ENCODE results near the gene NHSL1. TPM values are rescaled to one million over a fixed set of nuclear protein-coding genes. Genes with fewer than 3 reads are reported as not detected.

NHSL1 gene
- polyA plus RNA-seq, 1 experiment: 10.5 TPM

DNA sequence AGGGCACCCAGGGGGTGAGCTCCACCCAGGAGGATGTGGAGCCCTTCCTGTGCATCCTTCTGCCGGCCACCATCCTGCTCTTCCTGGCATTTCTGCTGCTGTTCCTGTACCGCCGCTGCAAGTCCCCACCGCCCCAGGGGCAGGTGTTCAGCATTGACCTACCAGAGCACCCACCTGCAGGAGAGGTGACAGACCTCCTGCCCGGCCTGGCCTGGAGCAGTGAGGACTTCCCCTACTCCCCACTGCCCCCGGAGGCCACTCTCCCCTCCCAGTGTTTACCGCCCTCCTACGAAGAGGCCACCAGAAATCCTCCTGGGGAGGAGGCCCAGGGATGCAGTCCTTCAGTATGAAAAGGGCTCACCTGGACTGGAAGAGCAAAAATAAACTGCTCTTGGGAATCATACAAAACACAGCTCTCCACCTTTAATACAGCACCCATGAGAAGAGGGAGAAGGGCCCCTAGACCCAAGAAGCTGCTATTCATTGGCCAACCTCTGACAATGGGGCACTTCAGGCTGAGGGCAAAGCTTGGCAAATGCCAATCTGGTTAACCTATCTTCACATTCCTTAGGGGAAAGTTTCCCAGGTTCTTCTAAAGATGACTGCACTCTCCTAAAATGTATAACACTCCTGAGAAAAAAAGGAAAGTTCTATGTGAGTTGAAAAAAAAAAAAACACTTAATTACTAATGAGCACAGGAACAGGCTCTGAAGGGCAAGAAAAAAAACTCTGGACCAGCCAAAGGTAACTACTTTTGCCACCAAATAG is 116.6 kb downstream of the NHSL1 start:
- no peak overlapping the region for H3K4me3 ChIP-seq (ENCODE audit: low read depth, low read length)
- TF ChIP-seq, protein P1, sequence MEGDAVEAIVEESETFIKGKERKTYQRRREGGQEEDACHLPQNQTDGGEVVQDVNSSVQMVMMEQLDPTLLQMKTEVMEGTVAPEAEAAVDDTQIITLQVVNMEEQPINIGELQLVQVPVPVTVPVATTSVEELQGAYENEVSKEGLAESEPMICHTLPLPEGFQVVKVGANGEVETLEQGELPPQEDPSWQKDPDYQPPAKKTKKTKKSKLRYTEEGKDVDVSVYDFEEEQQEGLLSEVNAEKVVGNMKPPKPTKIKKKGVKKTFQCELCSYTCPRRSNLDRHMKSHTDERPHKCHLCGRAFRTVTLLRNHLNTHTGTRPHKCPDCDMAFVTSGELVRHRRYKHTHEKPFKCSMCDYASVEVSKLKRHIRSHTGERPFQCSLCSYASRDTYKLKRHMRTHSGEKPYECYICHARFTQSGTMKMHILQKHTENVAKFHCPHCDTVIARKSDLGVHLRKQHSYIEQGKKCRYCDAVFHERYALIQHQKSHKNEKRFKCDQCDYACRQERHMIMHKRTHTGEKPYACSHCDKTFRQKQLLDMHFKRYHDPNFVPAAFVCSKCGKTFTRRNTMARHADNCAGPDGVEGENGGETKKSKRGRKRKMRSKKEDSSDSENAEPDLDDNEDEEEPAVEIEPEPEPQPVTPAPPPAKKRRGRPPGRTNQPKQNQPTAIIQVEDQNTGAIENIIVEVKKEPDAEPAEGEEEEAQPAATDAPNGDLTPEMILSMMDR (IDR thresholded peaks at IDR 0.05; ENCODE audit: low read depth, low read length): no peak
- H3K27me3 ChIP-seq (ENCODE audit: control insufficient read depth, insufficient read depth, low read length): peaks cover 4% of the 10 kb centered on the region
- CTCF ChIA-PET: no interaction called here
- POLR2A ChIA-PET: no interaction called here
- no peak overlapping the region for H3K27ac ChIP-seq (ENCODE audit: low read depth, low read length)
- no peak for DNase-seq (ENCODE audit: low read depth, low spot score)
- H3K9me3 ChIP-seq (ENCODE audit: control insufficient read depth, insufficient read depth, low read length): no peaks in the 10 kb centered on the region; the same call in 1 of the 2 replicates

DNA sequence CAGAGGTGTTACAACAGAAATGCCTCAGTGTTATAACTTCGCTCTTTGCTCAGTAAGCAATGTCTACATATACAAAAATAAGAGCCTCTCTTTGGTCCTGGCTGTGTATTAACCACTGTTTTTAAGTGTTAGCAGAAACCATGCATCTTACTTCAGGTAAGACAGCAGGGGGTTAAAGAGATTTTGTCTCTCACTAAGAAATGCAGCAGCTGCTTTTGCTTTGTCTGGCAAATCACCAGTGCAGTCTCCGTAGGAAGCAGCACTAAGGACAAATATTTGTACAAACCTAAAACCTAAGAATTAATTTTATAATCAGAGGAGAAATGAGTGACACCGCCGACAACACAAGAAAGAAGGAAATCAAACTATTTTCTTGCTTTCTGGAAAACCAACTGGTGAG is 120.8 kb downstream of the NHSL1 start:
- Histone ChIP-seq H3K9me3 (ENCODE audit: control insufficient read depth, insufficient read depth, low read length) (no peaks in the 10 kb centered on the region; the same call in 1 of the 2 replicates), H3K4me3 (ENCODE audit: low read depth, low read length) (no peak overlapping the region), H3K27ac (ENCODE audit: low read depth, low read length) (no peak overlapping the region), H3K27me3 (ENCODE audit: control insufficient read depth, insufficient read depth, low read length) (peaks cover 7% of the 10 kb centered on the region)
- TF ChIP-seq, protein P1 (IDR thresholded peaks at IDR 0.05; ENCODE audit: low read depth, low read length): no peak
- CTCF ChIA-PET: no interaction called here
- DNase-seq (ENCODE audit: low read depth, low spot score): no peak
- POLR2A ChIA-PET: no interaction called here

DNA sequence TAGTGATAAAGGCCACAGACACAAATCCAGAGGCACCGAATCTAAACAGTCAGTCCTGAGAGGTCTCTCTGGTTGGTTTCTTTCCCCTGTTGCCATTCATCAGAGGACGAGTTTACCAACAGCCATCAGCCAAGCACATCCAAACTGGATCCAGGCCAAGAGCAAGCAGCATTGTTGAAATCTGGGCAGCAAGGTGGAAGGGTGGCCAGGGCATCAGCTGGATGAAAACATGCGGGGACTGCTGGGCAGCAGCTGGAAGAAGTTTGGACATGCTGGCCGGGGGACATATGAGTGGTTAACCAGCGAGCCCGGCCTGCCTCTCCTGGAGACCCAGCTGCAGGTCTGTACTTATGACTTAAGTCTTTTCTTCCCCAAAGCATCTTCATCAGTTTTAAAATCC is 121.5 kb downstream of the NHSL1 start, which contains the start of gene SMIM28:
Gene SMIM28, plus strand, starts transcription at position 62 of the 400 bp plus-strand sequence. Its CDS starts 168 bp downstream, at position 230.
- no peak for DNase-seq (ENCODE audit: low read depth, low spot score)
- Histone ChIP-seq H3K27me3 (ENCODE audit: control insufficient read depth, insufficient read depth, low read length) (peaks cover 7% of the 10 kb centered on the region), H3K27ac (ENCODE audit: low read depth, low read length) (no peak within 1 kb of the TSS), H3K4me3 (ENCODE audit: low read depth, low read length) (no peak within 1 kb of the TSS), H3K9me3 (ENCODE audit: control insufficient read depth, insufficient read depth, low read length) (no peaks in the 10 kb centered on the region; the same call in 1 of the 2 replicates)
- TF ChIP-seq, protein P1 (IDR thresholded peaks at IDR 0.05; ENCODE audit: low read depth, low read length): no peak
- POLR2A ChIA-PET: no interaction called here
- CTCF ChIA-PET: no interaction called here

DNA sequence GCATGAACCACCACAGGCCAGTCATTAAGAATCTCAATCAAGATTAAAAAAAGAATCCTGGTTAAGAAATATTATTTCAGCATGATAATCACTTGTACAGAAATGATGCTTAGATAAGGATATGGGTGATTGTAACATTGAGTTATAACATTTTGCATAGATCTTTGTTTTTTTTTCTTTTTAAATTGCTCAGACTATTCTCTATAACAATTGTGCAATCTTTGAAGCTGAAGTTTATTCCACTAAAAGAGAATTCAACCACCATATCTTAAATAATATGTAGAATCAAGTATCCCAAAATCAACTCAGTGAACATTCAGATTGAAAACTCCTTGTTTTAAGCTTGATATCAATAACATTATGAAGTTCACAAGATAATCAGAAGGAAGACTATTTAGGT is 122.3 kb downstream of the NHSL1 start:
- Histone ChIP-seq H3K27ac (ENCODE audit: low read depth, low read length) (no peak overlapping the region), H3K9me3 (ENCODE audit: control insufficient read depth, insufficient read depth, low read length) (no peaks in the 10 kb centered on the region), H3K4me3 (ENCODE audit: low read depth, low read length) (no peak overlapping the region), H3K27me3 (ENCODE audit: control insufficient read depth, insufficient read depth, low read length) (peaks cover 7% of the 10 kb centered on the region)
- ChIA-PET CTCF (no interaction called here), POLR2A (no interaction called here)
- DNase-seq (ENCODE audit: low read depth, low spot score): no peak
- TF ChIP-seq, protein P1 (IDR thresholded peaks at IDR 0.05; ENCODE audit: low read depth, low read length): no peak

DNA sequence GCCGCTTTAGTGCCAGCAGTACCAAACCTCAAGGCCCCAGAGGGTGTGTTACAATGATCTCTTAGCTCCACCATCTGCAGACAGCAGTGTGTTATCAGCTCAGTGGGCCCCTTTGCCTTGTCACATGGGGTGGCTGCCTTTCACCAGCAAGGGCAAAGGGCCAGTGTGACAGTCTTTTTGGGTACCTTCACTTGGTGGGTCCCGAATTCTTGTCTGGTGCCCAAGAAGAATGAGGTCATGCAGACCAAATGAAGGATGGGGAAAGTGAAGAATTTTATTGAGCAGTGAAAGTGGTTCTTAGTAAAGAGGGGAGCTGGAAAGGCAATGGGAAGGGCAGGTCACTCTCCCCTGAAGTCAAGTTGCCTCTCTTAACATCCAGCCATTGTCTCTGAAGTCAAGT is 124.5 kb downstream of the NHSL1 start:
- POLR2A ChIA-PET: no interaction called here
- CTCF ChIA-PET: interaction anchor here (0.7 kb wide), 1 partner anchor 134 kb away, joined by 3 read pairs; no protein-coding TSS in a partner anchor
- H3K4me3 ChIP-seq (ENCODE audit: low read depth, low read length): no peak overlapping the region
- TF ChIP-seq, protein P1 (IDR thresholded peaks at IDR 0.05; ENCODE audit: low read depth, low read length): no peak
- DNase-seq (ENCODE audit: low read depth, low spot score): no peak
- peaks cover 9% of the 10 kb centered on the region for H3K27me3 ChIP-seq (ENCODE audit: control insufficient read depth, insufficient read depth, low read length)
- no peaks in the 10 kb centered on the region for H3K9me3 ChIP-seq (ENCODE audit: control insufficient read depth, insufficient read depth, low read length)
- H3K27ac ChIP-seq (ENCODE audit: low read depth, low read length): no peak overlapping the region

All from AG04450 (cell line).